HT-29 (cell line): ENCODE measurements around the gene PNLIP. TPM values are rescaled to one million over a fixed set of nuclear protein-coding genes. Genes with fewer than 3 reads are reported as not detected.

Source experiments
- DNase-seq: peaks from one replicate; pipeline ENCODE4 v3.0.0-alpha.2; 2015; ENCODE audit warnings: low spot score
- small RNA-seq: library from RNA; depleted of rRNA; stranded (forward); fragments of <200 nt; gene quantifications from one replicate; pipeline ENCODE3, GENCODE V24; 2014
- total RNA-seq: library from RNA; depleted of rRNA; stranded (reverse); fragments of >200 nt; shearing (Covaris generic); gene quantifications from 2 replicates; pipeline ENCODE4 v1.2.3, GENCODE V29; 2014; rRNA removed

The PNLIP gene
- total RNA-seq, 1 experiment from 2014 or later: not detected

- no peak for DNase-seq
Observed at GRCh38 chr10:116614796-116615195, 69.1 kb downstream of the PNLIP start.

- no peak for DNase-seq
Observed at GRCh38 chr10:116615199-116615776, 69.6 kb downstream of the PNLIP start.

Small RNAs within 50 kb of the gene (small RNA-seq; reads per million reads assigned to genes)
- gene RNU6-1090P: not detected

Other genes starting within 250 kb of the PNLIP start
- gene CCDC172, start 221.5 kb upstream of the PNLIP start, total RNA-seq: not detected in 2 replicates
- gene PNLIPRP3, start 118.1 kb upstream of the PNLIP start, total RNA-seq: not detected in 2 replicates
- not detected in 2 replicates for gene PNLIPRP1, start 45.0 kb downstream of the PNLIP start, total RNA-seq
- gene PNLIPRP2, start 75.0 kb downstream of the PNLIP start, total RNA-seq: not detected in 2 replicates
- gene HSPA12A, start 196.6 kb downstream of the PNLIP start, total RNA-seq: 0.18 and 0.92 TPM in 2 replicates